Measurements from ENCODE around the gene CCNI.
"Not testable (repeated sequence)": the region's sequence is repeated elsewhere in the genome, so short reads cannot be mapped to it uniquely, and the experiment has no call there.

Gene CCNI

GRCh38 chr4:77040270-77040669 is 35.5 kb downstream of the CCNI start:
- TF ChIP-seq CTCF (IDR thresholded peaks at IDR 0.05; ENCODE audit: insufficient read depth, low read depth, low read length, missing control alignments), result no peak
- no peak for DNase-seq (ENCODE audit: low read depth)
- H3K4me3 ChIP-seq (ENCODE audit: low read depth, low read length), result no peak overlapping the region

GRCh38 chr4:77039796-77040195 is 36.0 kb downstream of the CCNI start:
- H3K4me3 ChIP-seq (ENCODE audit: low read depth, low read length), result no peak overlapping the region
- TF ChIP-seq CTCF (IDR thresholded peaks at IDR 0.05; ENCODE audit: insufficient read depth, low read depth, low read length, missing control alignments), result no peak

GRCh38 chr4:77037736-77038135 is 38.1 kb downstream of the CCNI start:
- DNase-seq (ENCODE audit: low read depth), result no peak
- TF ChIP-seq CTCF (IDR thresholded peaks at IDR 0.05; ENCODE audit: insufficient read depth, low read depth, low read length, missing control alignments), result no peak
- H3K4me3 ChIP-seq (ENCODE audit: low read depth, low read length), result no peak overlapping the region

More at GRCh38 chr4:77039796-77040195, 36.0 kb downstream of the CCNI start:
- DNase-seq (ENCODE audit: low read depth), result no peak

GRCh38 chr4:77037168-77037567 is 38.6 kb downstream of the CCNI start:
- not testable (repeated sequence) for DNase-seq (ENCODE audit: low read depth); H3K4me3 ChIP-seq (ENCODE audit: low read depth, low read length)

- no peak overlapping the region for H3K4me3 ChIP-seq (ENCODE audit: low read depth, low read length)
- TF ChIP-seq CTCF (IDR thresholded peaks at IDR 0.05; ENCODE audit: insufficient read depth, low read depth, low read length, missing control alignments), result no peak
- DNase-seq (ENCODE audit: low read depth), result no peak
Measured at GRCh38 chr4:77036206-77036605, 39.6 kb downstream of the CCNI start.

- H3K4me3 ChIP-seq (ENCODE audit: low read depth, low read length), result no peak overlapping the region
- no peak for TF ChIP-seq CTCF (IDR thresholded peaks at IDR 0.05; ENCODE audit: insufficient read depth, low read depth, low read length, missing control alignments)
- no peak for DNase-seq (ENCODE audit: low read depth)
Measured at GRCh38 chr4:77035153-77035552, 40.6 kb downstream of the CCNI start.

- no peak overlapping the region for H3K4me3 ChIP-seq (ENCODE audit: low read depth, low read length)
- TF ChIP-seq CTCF (IDR thresholded peaks at IDR 0.05; ENCODE audit: insufficient read depth, low read depth, low read length, missing control alignments), result no peak
- DNase-seq (ENCODE audit: low read depth), result no peak
Measured at GRCh38 chr4:77031544-77031943, 44.2 kb downstream of the CCNI start.

- not testable (repeated sequence) for DNase-seq (ENCODE audit: low read depth); H3K4me3 ChIP-seq (ENCODE audit: low read depth, low read length)
Measured at GRCh38 chr4:77029757-77030156, 46.0 kb downstream of the CCNI start.
